Osteoblast (primary cell): Measurements from ENCODE around the gene SYNM. TPM values are rescaled to one million over a fixed set of nuclear protein-coding genes. Genes with fewer than 3 reads are reported as not detected.

Experiments
- DNase-seq: peaks from one replicate; pipeline ENCODE4 v3.0.0; 2011; ENCODE audit warnings: low spot score, mixed read lengths; ENCODE audit not compliant: insufficient read length; ENCODE audit errors: missing footprints
- H2AFZ ChIP-seq: 2 replicates; pipeline ENCODE4 v1.6.0; 2011; ENCODE audit warnings: mild to moderate bottlenecking, low read length
- H3K27ac ChIP-seq: 2 replicates; pipeline ENCODE4 v1.5.1; 2011; ENCODE audit warnings: mild to moderate bottlenecking, low read depth, low read length, moderate library complexity
- H3K27me3 ChIP-seq: 2 replicates; pipeline ENCODE4 v1.6.0; 2012; ENCODE audit warnings: mild to moderate bottlenecking, control low read depth, inconsistent platforms, low read length, moderate library complexity; ENCODE audit not compliant: insufficient read depth
- H3K36me3 ChIP-seq: 2 replicates; pipeline ENCODE4 v1.5.1; 2011; ENCODE audit warnings: mild to moderate bottlenecking, low read length, control low read depth, moderate library complexity; ENCODE audit not compliant: insufficient read depth
- H3K4me1 ChIP-seq: 2 replicates; pipeline ENCODE4 v1.5.1; 2011; ENCODE audit warnings: mild to moderate bottlenecking, low read length, control low read depth, moderate library complexity; ENCODE audit not compliant: insufficient read depth
- H3K4me2 ChIP-seq: 2 replicates; pipeline ENCODE4 v1.6.0; 2011; ENCODE audit warnings: mild to moderate bottlenecking, low read length; ENCODE audit not compliant: insufficient read depth
- H3K4me3 ChIP-seq: fragments of 200-600 bp; sonication (generic); 3 replicates; pipeline ENCODE4 v1.5.1; 2012; ENCODE audit warnings: mild to moderate bottlenecking, low read length, inconsistent platforms; ENCODE audit not compliant: insufficient read depth
- H3K79me2 ChIP-seq: 2 replicates; pipeline ENCODE4 v1.6.0; 2012; ENCODE audit warnings: mild to moderate bottlenecking, low read length, control low read depth, inconsistent platforms; ENCODE audit not compliant: insufficient read depth
- H3K9me3 ChIP-seq: 2 replicates; pipeline ENCODE4 v1.5.1; 2011; ENCODE audit warnings: low read depth, low read length, control low read depth
- H4K20me1 ChIP-seq: 2 replicates; pipeline ENCODE4 v1.6.0; 2012; ENCODE audit warnings: mild to moderate bottlenecking, low read length, control low read depth; ENCODE audit not compliant: insufficient read depth
- total RNA-seq: library from RNA; depleted of rRNA; stranded (reverse); fragments of >200 nt; gene quantifications from 2 replicates; pipeline ENCODE4 v1.2.3, GENCODE V29; 2012
- TF ChIP-seq, protein P1 (sequence below): IDR thresholded peaks from 2 replicates; pipeline ENCODE4 v1.5.1; 2011; ENCODE audit warnings: mild to moderate bottlenecking, low read depth, low read length, moderate library complexity; ENCODE audit errors: extremely low read depth

SYNM gene
- total RNA-seq, 1 donor = 4.0 TPM

DNA sequence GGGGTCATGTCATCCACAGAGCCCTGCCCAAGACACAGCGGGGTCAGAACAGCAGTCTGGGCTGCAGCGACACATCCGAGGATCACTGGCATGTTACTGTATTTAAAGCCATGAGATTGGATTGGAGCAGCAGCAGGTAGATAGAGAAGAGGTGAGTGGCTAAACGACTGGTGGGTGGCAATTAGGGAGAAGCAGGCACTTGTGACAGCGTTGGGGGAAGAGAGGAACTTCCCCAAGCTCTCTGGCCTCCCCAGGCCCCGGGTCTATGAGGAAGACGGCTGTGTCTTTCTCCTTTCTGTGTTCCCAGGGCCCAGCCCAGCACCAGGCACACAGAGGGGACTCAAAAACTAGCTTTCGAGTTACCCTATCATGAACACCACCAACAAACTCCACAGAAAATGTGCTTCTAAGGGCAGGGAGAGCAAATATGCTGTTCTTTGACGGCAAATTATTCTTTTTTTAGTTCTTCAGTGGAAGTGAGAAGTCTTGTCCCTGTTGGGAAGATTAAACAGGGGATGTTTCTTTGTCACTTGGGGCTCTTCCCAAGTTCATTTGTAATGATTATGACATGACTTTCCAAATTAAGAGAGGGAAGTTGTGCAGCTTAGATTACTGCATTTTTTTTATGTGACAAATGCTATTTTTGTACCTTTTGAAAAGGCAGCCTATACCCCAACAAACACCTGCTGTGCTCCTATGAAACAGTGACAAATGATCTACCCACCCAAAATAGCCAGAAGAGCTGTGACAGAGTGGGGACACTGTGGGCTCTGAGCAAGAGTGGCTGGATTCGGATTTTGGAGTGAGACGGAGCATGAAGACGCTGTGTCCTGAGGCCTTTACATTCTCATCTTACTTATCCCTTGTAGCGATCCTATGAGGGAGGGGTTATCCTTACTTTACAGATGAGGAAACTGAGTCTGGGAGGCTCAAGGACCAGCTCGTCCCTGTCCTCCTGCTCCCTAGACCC, 7.2 kb upstream of the SYNM start:
- TF ChIP-seq, protein P1, sequence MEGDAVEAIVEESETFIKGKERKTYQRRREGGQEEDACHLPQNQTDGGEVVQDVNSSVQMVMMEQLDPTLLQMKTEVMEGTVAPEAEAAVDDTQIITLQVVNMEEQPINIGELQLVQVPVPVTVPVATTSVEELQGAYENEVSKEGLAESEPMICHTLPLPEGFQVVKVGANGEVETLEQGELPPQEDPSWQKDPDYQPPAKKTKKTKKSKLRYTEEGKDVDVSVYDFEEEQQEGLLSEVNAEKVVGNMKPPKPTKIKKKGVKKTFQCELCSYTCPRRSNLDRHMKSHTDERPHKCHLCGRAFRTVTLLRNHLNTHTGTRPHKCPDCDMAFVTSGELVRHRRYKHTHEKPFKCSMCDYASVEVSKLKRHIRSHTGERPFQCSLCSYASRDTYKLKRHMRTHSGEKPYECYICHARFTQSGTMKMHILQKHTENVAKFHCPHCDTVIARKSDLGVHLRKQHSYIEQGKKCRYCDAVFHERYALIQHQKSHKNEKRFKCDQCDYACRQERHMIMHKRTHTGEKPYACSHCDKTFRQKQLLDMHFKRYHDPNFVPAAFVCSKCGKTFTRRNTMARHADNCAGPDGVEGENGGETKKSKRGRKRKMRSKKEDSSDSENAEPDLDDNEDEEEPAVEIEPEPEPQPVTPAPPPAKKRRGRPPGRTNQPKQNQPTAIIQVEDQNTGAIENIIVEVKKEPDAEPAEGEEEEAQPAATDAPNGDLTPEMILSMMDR = no peak
- Histone ChIP-seq H3K27me3 (peaks cover 30% of the 10 kb centered on the region), H3K27ac (no peak overlapping the region), H3K9me3 (no peaks in the 10 kb centered on the region), H2AFZ (no peak overlapping the region), H3K4me3 (no peak overlapping the region), H3K79me2 (no peaks in the 10 kb centered on the region), H4K20me1 (no peaks in the 10 kb centered on the region), H3K4me1 (no peaks in the 10 kb centered on the region), H3K4me2 (no peak overlapping the region), H3K36me3 (no peaks in the 10 kb centered on the region)
- no peak for DNase-seq

DNA sequence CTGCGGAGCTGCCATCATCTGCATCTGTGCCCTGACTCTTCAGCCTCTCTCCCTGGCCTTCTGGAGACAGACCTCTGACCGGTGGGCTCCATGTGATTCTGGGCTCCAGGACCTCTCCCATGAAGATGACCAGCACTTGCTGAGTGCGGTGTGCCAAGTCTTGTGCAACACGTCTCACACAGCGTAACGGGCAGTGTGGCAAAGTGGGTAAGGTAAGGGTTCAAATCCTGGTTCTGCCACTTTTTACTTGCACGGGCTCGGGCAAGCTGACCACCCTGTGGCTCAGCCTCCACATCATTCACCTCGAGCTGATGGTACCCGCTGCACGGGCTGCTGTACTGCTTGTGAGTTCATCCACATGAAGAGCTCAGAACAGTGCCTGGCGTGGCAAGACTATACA, 6.5 kb upstream of the SYNM start:
- no peak for DNase-seq
- no peaks in the 10 kb centered on the region for H3K36me3 ChIP-seq
- no peak overlapping the region for H3K4me2 ChIP-seq
- H3K27ac ChIP-seq = no peak overlapping the region
- H3K4me1 ChIP-seq = no peaks in the 10 kb centered on the region
- no peak overlapping the region for H3K4me3 ChIP-seq
- no peak overlapping the region for H2AFZ ChIP-seq
- H3K79me2 ChIP-seq = no peaks in the 10 kb centered on the region
- peaks cover 35% of the 10 kb centered on the region for H3K27me3 ChIP-seq
- TF ChIP-seq, protein P1 = no peak
- H4K20me1 ChIP-seq = no peaks in the 10 kb centered on the region
- H3K9me3 ChIP-seq = no peaks in the 10 kb centered on the region

DNA sequence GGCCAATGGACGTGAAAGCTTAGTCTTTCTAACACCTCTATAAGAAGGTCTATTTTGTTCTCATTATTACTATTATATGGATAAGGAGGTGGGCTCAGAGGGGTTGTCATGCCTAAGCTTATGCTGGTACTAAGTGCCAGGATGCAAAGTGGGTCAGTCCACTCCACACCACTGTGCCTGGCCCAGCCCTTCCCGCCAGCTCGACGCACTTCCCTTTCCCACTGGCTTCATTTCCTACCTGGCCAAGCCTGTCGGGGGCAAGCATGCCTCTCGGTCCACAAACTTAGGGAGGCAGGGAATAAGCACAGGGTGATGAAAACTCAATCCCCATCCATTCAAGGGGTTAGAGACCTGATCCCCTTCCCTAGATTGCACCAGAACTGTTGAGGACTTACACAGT, 5.9 kb upstream of the SYNM start:
- Histone ChIP-seq H3K79me2 (no peaks in the 10 kb centered on the region), H3K27ac (no peak overlapping the region), H3K4me3 (no peak overlapping the region), H4K20me1 (no peaks in the 10 kb centered on the region), H3K27me3 (peaks cover 35% of the 10 kb centered on the region), H3K9me3 (no peaks in the 10 kb centered on the region), H2AFZ (no peak overlapping the region), H3K4me1 (no peaks in the 10 kb centered on the region), H3K36me3 (no peaks in the 10 kb centered on the region), H3K4me2 (no peak overlapping the region)
- TF ChIP-seq, protein P1 = no peak
- no peak for DNase-seq

DNA sequence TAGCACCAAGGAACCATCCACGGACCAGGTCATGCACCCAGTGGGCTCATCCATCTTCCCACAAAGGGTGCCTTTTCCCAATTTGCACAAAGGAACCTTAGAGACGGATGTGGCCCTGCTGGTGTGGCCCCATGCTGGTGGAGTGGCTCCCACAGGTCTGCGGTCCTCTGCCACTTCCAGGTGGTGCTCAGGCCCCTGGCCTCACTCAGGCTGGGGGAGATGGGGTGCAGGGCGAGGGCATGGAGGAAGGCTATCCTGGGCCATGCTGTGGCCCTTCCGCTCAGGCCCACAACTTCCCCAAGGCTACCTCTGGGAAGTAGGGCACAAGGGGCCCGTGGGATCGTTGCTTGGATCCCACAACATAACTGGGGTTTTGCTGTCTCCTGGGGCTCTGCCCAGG, 5.2 kb upstream of the SYNM start:
- DNase-seq = no peak
- no peaks in the 10 kb centered on the region for H3K9me3 ChIP-seq
- no peaks in the 10 kb centered on the region for H3K4me1 ChIP-seq

More for the DNA sequence above, 5.2 kb upstream of the SYNM start:
- Histone ChIP-seq H2AFZ (no peak overlapping the region), H4K20me1 (no peaks in the 10 kb centered on the region), H3K27me3 (peaks cover 35% of the 10 kb centered on the region), H3K36me3 (no peaks in the 10 kb centered on the region), H3K27ac (no peak overlapping the region), H3K79me2 (no peaks in the 10 kb centered on the region), H3K4me2 (no peak overlapping the region), H3K4me3 (no peak overlapping the region)
- TF ChIP-seq, protein P1 = no peak
